Left lung (tissue), 10 donors: ENCODE results near the gene SERPINB4. TPM values are rescaled to one million over a fixed set of nuclear protein-coding genes. Genes with fewer than 3 reads are reported as not detected.

Experiments
- ATAC-seq: fragments of 200-7000 bp; cut with Tn5 transposase; one replicate; pipeline ENCODE4 v1.9.1; 2020; ENCODE audit warnings: moderate library complexity
- DNase-seq, 4 donors: peaks; one replicate each; pipeline ENCODE4 v3.0.0-alpha.2; 2013 to 2020
- H3K27ac ChIP-seq, 2 donors: fragments of 200-600 bp; sonication (generic) in 1 of 2; one replicate each; pipeline versions ENCODE4 v1.5.0 to v1.8.0; 2020 to 2021
- H3K27me3 ChIP-seq, 2 donors: fragments of 200-600 bp; sonication (generic) in 1 of 2; one replicate each; pipeline versions ENCODE4 v1.5.0 to v1.8.0; 2020 to 2021
- H3K36me3 ChIP-seq, 2 donors: fragments of 200-600 bp; sonication (generic) in 1 of 2; one replicate each; pipeline versions ENCODE4 v1.5.0 to v1.8.0; 2020 to 2021
- H3K4me1 ChIP-seq, 2 donors: fragments of 200-600 bp; one replicate each; pipeline ENCODE4 v1.8.0; 2021
- H3K4me3 ChIP-seq, 2 donors: fragments of 200-600 bp; sonication (generic) in 1 of 2; one replicate each; pipeline versions ENCODE4 v1.5.0 to v1.8.0; 2020 to 2021; ENCODE audit warnings: mild to moderate bottlenecking in 1 of 2
- H3K9me3 ChIP-seq, 2 donors: fragments of 200-600 bp; sonication (generic) in 1 of 2; one replicate each; pipeline versions ENCODE4 v1.5.0 to v1.8.0; 2020 to 2021
- intact Hi-C, 2 donors: fragments of 100-400 bp; cut with DNase I; formaldehyde crosslinking; loops; one replicate each; pipeline versions ENCODE4 v1.11.2 to v1.14.2; 2022
- polyA plus RNA-seq, 6 donors: library from polyadenylated mRNA; unstranded; fragments of 120-200 nt; gene quantifications; one replicate each; pipeline ENCODE4 v1.2.1, GENCODE V29; 2013; ENCODE audit not compliant: insufficient read length in 6 of 6
- total RNA-seq, 2 donors: library from RNA; stranded (reverse); fragmentation: NEBNext Ultra II Directional; extraction: Animal tissue kit (Norgen Biotek cat#: 25700); gene quantifications; one replicate each; pipeline ENCODE4 v1.2.1, GENCODE V29; 2021
- TF ChIP-seq, protein P1 (sequence below), 2 donors: fragments of 200-600 bp; sonication (generic) in 1 of 2; IDR thresholded peaks; one replicate each; pipeline versions ENCODE4 v1.5.0 to v1.8.0; 2021; ENCODE audit warnings: antibody characterized with exemption in 2 of 2
- donor health status: DM: no; HTN: yes; CAD: no.
- donor health status: DM: no; HTN: no; CAD: no.

The SERPINB4 gene
- total and polyA plus RNA-seq, 8 donors, result 0.42 TPM; not detected in 7

DNA sequence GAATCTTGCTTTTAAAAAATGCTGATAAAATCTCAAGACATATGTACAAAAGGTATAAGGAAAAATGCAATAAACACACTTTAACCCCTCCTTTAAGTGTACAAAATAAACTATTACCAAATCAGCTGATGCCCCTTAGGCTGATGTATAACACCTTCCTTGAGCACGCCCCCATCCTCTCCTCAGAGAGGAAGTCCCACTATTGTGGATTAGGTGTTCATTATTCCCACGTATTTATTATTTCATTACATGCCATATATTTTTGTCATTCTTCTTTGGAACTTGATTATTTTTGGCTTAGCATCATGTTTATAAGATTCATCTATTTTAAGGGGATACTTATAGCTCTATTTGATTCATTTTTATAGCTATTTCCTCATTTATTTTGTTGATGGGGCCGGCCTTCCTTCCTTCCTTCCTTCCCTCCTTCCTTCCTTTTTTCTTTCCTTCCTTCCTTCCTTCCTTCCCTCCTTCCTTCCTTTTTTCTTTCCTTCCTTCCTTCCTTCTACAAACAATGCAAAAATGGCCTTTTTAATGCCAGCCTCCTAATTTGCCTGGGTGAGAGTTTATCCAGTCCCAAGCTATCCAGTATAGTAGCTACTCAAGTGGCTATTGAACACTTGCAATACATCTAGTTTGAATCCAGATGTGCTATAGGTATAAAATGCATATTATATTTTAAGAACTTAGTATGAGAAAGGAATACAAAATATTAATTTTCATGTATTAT, 52.9 kb downstream of the SERPINB4 start:
- ATAC-seq, result no peak

DNA sequence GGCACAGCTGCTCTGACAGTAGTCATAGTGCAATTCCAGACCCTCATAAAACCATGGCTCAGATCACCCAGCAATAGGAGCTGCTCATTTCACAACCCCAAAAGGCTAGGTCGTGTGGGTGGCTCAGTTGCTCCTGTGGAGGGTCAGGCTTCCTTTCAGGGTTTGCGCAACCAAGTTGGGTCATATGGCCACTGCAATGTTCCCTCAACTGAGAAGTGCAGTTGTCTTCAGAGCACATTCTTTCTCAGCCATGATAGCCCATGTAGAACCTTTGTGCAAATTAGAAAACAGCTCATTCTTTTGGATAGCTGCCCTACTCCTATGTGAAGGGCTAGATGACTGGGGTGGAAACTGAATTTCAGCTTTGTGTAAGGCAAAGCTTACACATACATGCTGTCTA, 53.7 kb downstream of the SERPINB4 start:
- TF ChIP-seq, protein P1, sequence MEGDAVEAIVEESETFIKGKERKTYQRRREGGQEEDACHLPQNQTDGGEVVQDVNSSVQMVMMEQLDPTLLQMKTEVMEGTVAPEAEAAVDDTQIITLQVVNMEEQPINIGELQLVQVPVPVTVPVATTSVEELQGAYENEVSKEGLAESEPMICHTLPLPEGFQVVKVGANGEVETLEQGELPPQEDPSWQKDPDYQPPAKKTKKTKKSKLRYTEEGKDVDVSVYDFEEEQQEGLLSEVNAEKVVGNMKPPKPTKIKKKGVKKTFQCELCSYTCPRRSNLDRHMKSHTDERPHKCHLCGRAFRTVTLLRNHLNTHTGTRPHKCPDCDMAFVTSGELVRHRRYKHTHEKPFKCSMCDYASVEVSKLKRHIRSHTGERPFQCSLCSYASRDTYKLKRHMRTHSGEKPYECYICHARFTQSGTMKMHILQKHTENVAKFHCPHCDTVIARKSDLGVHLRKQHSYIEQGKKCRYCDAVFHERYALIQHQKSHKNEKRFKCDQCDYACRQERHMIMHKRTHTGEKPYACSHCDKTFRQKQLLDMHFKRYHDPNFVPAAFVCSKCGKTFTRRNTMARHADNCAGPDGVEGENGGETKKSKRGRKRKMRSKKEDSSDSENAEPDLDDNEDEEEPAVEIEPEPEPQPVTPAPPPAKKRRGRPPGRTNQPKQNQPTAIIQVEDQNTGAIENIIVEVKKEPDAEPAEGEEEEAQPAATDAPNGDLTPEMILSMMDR (IDR thresholded peaks at IDR 0.05), result no peak
- Histone ChIP-seq H3K36me3 (no peaks in the 10 kb centered on the region), H3K4me3 (no peak overlapping the region), H3K4me1 (peaks cover 0 to under 1% of the 10 kb centered on the region in 2 donors), H3K27ac (peak overlapping the region in 1 of 2 donors; percentile 2), H3K27me3 (no peaks in the 10 kb centered on the region), H3K9me3 (peaks cover 0 to 3% of the 10 kb centered on the region in 2 donors)
- intact Hi-C loops, result no loop called here
- DNase-seq, result peak in 1 of 4 donors; percentile 68
- peak; percentile 62 for ATAC-seq

More for the DNA sequence above, 52.9 kb downstream of the SERPINB4 start:
- intact Hi-C loops, result no loop called here
- Histone ChIP-seq H3K27me3 (no peaks in the 10 kb centered on the region), H3K4me1 (no peaks in the 10 kb centered on the region), H3K9me3 (peaks cover 0 to 3% of the 10 kb centered on the region in 2 donors), H3K36me3 (no peaks in the 10 kb centered on the region), H3K27ac (peak overlapping the region in 1 of 2 donors; percentile 2), H3K4me3 (no peak overlapping the region)
- DNase-seq, result no peak
- TF ChIP-seq, protein P1 (IDR thresholded peaks at IDR 0.05), result no peak

DNA sequence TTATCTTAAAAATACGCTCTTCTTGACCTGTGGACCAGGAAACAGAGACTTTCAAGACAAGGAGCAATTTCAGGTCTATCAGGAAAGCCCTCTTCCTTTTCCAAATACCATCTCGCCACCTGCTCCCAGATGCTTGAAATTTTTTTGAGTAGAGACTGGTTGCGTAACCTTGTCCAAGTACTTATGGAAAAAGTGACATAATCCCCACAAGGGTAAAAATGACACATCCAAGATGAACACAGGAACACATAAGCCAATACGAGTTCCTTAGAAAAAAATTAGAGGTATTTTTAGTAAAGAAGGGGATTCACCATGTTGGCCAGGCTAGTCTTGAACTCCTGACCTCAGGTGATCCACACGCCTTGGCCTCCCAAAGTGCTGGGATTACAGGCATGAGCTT, 55.1 kb downstream of the SERPINB4 start:
- H3K4me1 ChIP-seq, result peaks cover 0 to 7% of the 10 kb centered on the region in 2 donors
- ATAC-seq (peak; percentile 68), DNase-seq (no peak)
- TF ChIP-seq, protein P1 (IDR thresholded peaks at IDR 0.05), result no peak
- intact Hi-C loops, result no loop called here
- H3K27me3 ChIP-seq, result no peaks in the 10 kb centered on the region
- no peak overlapping the region for H3K27ac ChIP-seq
- peaks cover 0 to 3% of the 10 kb centered on the region in 2 donors for H3K9me3 ChIP-seq
- no peak overlapping the region for H3K4me3 ChIP-seq
- no peaks in the 10 kb centered on the region for H3K36me3 ChIP-seq

Other genes with a start within 250 kb of the SERPINB4 start
- 10 to 100 TPM; 57.0 to 71.4 TPM for gene VPS4B, start 221.8 kb downstream of the SERPINB4 start, total RNA-seq
- gene VPS4B, start 221.8 kb downstream of the SERPINB4 start, polyA plus RNA-seq, result 10 to 100 TPM; 48.2 to 55.9 (median 53.1) TPM
- under 1 TPM in 1 of 2 donors, not detected in 1; 0.34 TPM for gene SERPINB5, start 167.3 kb downstream of the SERPINB4 start, total RNA-seq
- gene SERPINB5, start 167.3 kb downstream of the SERPINB4 start, polyA plus RNA-seq, result not detected
- not detected for gene SERPINB12, start 101.9 kb downstream of the SERPINB4 start, total RNA-seq
- not detected for gene SERPINB12, start 101.9 kb downstream of the SERPINB4 start, polyA plus RNA-seq
- not detected for gene SERPINB13, start 56.9 kb downstream of the SERPINB4 start, total RNA-seq
- not detected for gene SERPINB13, start 56.9 kb downstream of the SERPINB4 start, polyA plus RNA-seq
- gene SERPINB3, start 17.6 kb upstream of the SERPINB4 start, total RNA-seq, result not detected
- not detected for gene SERPINB3, start 17.6 kb upstream of the SERPINB4 start, polyA plus RNA-seq
- not detected for gene SERPINB11, start 58.7 kb upstream of the SERPINB4 start, total RNA-seq
- gene SERPINB11, start 58.7 kb upstream of the SERPINB4 start, polyA plus RNA-seq, result not detected
- under 1 TPM; 0.24 to 0.32 TPM for gene SERPINB7, start 131.2 kb upstream of the SERPINB4 start, total RNA-seq
- gene SERPINB7, start 131.2 kb upstream of the SERPINB4 start, polyA plus RNA-seq, result not detected
- gene SERPINB2, start 243.4 kb upstream of the SERPINB4 start, total RNA-seq, result 1 to 10 TPM; 1.1 to 3.5 TPM
- under 1 TPM in 5 of 6 donors, not detected in 1; 0.13 to 0.49 (median 0.24) TPM for gene SERPINB2, start 243.4 kb upstream of the SERPINB4 start, polyA plus RNA-seq